Ascending aorta (tissue), 2 donors: ENCODE results near the gene GALNT16. TPM values are rescaled to one million over a fixed set of nuclear protein-coding genes. Genes with fewer than 3 reads are reported as not detected.

Source experiments
- DNase-seq, 2 donors: peaks; one replicate each; pipeline ENCODE4 v3.0.0-alpha.2; 2019; ENCODE audit warnings: low spot score in 2 of 2
- H3K27ac ChIP-seq, 2 donors: fragments of 200-600 bp; sonication (generic); one replicate each; pipeline ENCODE4 v1.5.1; 2016 to 2017; ENCODE audit warnings: mild to moderate bottlenecking in 1 of 2
- H3K27me3 ChIP-seq: fragments of 200-600 bp; sonication (generic); one replicate; pipeline ENCODE4 v1.5.1; 2017
- H3K36me3 ChIP-seq, 2 donors: fragments of 200-600 bp; sonication (generic); one replicate each; pipeline ENCODE4 v1.5.1; 2016
- H3K4me1 ChIP-seq, 2 donors: fragments of 200-600 bp; sonication (generic); one replicate each; pipeline ENCODE4 v1.5.1; 2016 to 2017; ENCODE audit warnings: mild to moderate bottlenecking in 1 of 2
- H3K4me3 ChIP-seq, 2 donors: fragments of 200-600 bp; sonication (generic); one replicate each; pipeline ENCODE4 v1.5.1; 2016 to 2017; ENCODE audit warnings: mild to moderate bottlenecking in 1 of 2
- H3K9me3 ChIP-seq, 2 donors: fragments of 200-600 bp; sonication (generic); one replicate each; pipeline ENCODE4 v1.5.1; 2016
- CTCF ChIP-seq, 3 experiments: fragments of 200-600 bp in 2 of 3; fragments of 450-650 bp in 1 of 3; sonication (generic) in 2 of 3; IDR thresholded peaks; one replicate each; pipeline ENCODE4 v1.5.1; 2016 to 2019; ENCODE audit warnings: antibody characterized with exemption in 3 of 3, mild to moderate bottlenecking in 1 of 3, moderate library complexity in 1 of 3
- intact Hi-C: fragments of 100-400 bp; cut with DNase I; formaldehyde crosslinking; loops from one replicate; pipeline ENCODE4 v1.15.1; 2023
- total RNA-seq: library from RNA; depleted of rRNA; stranded (reverse); fragments of >200 nt; gene quantifications from one replicate; pipeline ENCODE4 v1.1.0, GENCODE V29; 2016

The GALNT16 gene
- total RNA-seq, 1 donor from 2014 or later = 38.0 TPM

GRCh38 chr14:69363055-69363454 lies 103.1 kb downstream of the GALNT16 start:
- DNase-seq = peak in 1 of 2 donors; percentile 63
- Histone ChIP-seq H3K36me3 (no peaks in the 10 kb centered on the region), H3K27me3 (no peaks in the 10 kb centered on the region), H3K9me3 (no peaks in the 10 kb centered on the region), H3K4me1 (no peaks in the 10 kb centered on the region), H3K27ac (no peak overlapping the region), H3K4me3 (no peak overlapping the region)
- peak; percentile 39 to 57 (median 40) for TF ChIP-seq CTCF (IDR thresholded peaks at IDR 0.05)
- intact Hi-C loops = loop anchor here (2.0 kb wide), 1 partner anchor 120 kb away; no protein-coding TSS in a partner anchor

GRCh38 chr14:69363964-69364363 lies 104.0 kb downstream of the GALNT16 start:
- no peak for TF ChIP-seq CTCF (IDR thresholded peaks at IDR 0.05)
- H3K27me3 ChIP-seq = no peaks in the 10 kb centered on the region

GRCh38 chr14:69364378-69364777 lies 104.4 kb downstream of the GALNT16 start:
- DNase-seq = no peak
- H3K9me3 ChIP-seq = no peaks in the 10 kb centered on the region
- H3K4me3 ChIP-seq = no peak overlapping the region
- H3K27me3 ChIP-seq = no peaks in the 10 kb centered on the region
- TF ChIP-seq CTCF (IDR thresholded peaks at IDR 0.05) = no peak
- intact Hi-C loops = no loop called here
- H3K36me3 ChIP-seq = no peaks in the 10 kb centered on the region
- no peak overlapping the region for H3K27ac ChIP-seq
- H3K4me1 ChIP-seq = no peaks in the 10 kb centered on the region

More at GRCh38 chr14:69363964-69364363, 104.0 kb downstream of the GALNT16 start:
- DNase-seq = no peak
- intact Hi-C loops = loop anchor here (2.0 kb wide), 1 partner anchor 121 kb away; no protein-coding TSS in a partner anchor
- H3K36me3 ChIP-seq = no peaks in the 10 kb centered on the region
- no peak overlapping the region for H3K4me3 ChIP-seq
- H3K9me3 ChIP-seq = no peaks in the 10 kb centered on the region
- H3K4me1 ChIP-seq = no peaks in the 10 kb centered on the region
- no peak overlapping the region for H3K27ac ChIP-seq

GRCh38 chr14:69366069-69366468 lies 106.1 kb downstream of the GALNT16 start:
- TF ChIP-seq CTCF (IDR thresholded peaks at IDR 0.05) = no peak
- H3K4me3 ChIP-seq = no peak overlapping the region
- H3K36me3 ChIP-seq = no peaks in the 10 kb centered on the region
- no peaks in the 10 kb centered on the region for H3K27me3 ChIP-seq
- H3K27ac ChIP-seq = no peak overlapping the region
- intact Hi-C loops = no loop called here
- H3K9me3 ChIP-seq = no peaks in the 10 kb centered on the region
- no peaks in the 10 kb centered on the region for H3K4me1 ChIP-seq
- DNase-seq = no peak

GRCh38 chr14:69366761-69367160 lies 106.8 kb downstream of the GALNT16 start:
- Histone ChIP-seq H3K27ac (no peak overlapping the region), H3K36me3 (no peaks in the 10 kb centered on the region), H3K27me3 (no peaks in the 10 kb centered on the region), H3K4me1 (no peaks in the 10 kb centered on the region), H3K9me3 (no peaks in the 10 kb centered on the region), H3K4me3 (no peak overlapping the region)
- no peak for TF ChIP-seq CTCF (IDR thresholded peaks at IDR 0.05)
- intact Hi-C loops = no loop called here
- DNase-seq = no peak

- no peak for DNase-seq
- no peak for TF ChIP-seq CTCF (IDR thresholded peaks at IDR 0.05)
- intact Hi-C loops = no loop called here
- no peaks in the 10 kb centered on the region for H3K4me1 ChIP-seq
- H3K9me3 ChIP-seq = no peaks in the 10 kb centered on the region
- no peaks in the 10 kb centered on the region for H3K36me3 ChIP-seq
- no peak overlapping the region for H3K4me3 ChIP-seq
- H3K27ac ChIP-seq = no peak overlapping the region
- H3K27me3 ChIP-seq = no peaks in the 10 kb centered on the region
Observed at GRCh38 chr14:69368381-69368780, 108.4 kb downstream of the GALNT16 start.
